Left lung (tissue), 10 donors: ENCODE measurements around the gene VWCE. TPM values are rescaled to one million over a fixed set of nuclear protein-coding genes. Genes with fewer than 3 reads are reported as not detected.
"Not testable (repeated sequence)": the region's sequence is repeated elsewhere in the genome, so short reads cannot be mapped to it uniquely, and the experiment has no call there.

Source experiments
- ATAC-seq: fragments of 200-7000 bp; cut with Tn5 transposase; one replicate; pipeline ENCODE4 v1.9.1; 2020; ENCODE audit warnings: moderate library complexity
- DNase-seq, 4 donors: peaks; one replicate each; pipeline ENCODE4 v3.0.0-alpha.2; 2013 to 2020
- H3K27ac ChIP-seq, 2 donors: fragments of 200-600 bp; sonication (generic) in 1 of 2; one replicate each; pipeline versions ENCODE4 v1.5.0 to v1.8.0; 2020 to 2021
- H3K27me3 ChIP-seq, 2 donors: fragments of 200-600 bp; sonication (generic) in 1 of 2; one replicate each; pipeline versions ENCODE4 v1.5.0 to v1.8.0; 2020 to 2021
- H3K36me3 ChIP-seq, 2 donors: fragments of 200-600 bp; sonication (generic) in 1 of 2; one replicate each; pipeline versions ENCODE4 v1.5.0 to v1.8.0; 2020 to 2021
- H3K4me1 ChIP-seq, 2 donors: fragments of 200-600 bp; one replicate each; pipeline ENCODE4 v1.8.0; 2021
- H3K4me3 ChIP-seq, 2 donors: fragments of 200-600 bp; sonication (generic) in 1 of 2; one replicate each; pipeline versions ENCODE4 v1.5.0 to v1.8.0; 2020 to 2021; ENCODE audit warnings: mild to moderate bottlenecking in 1 of 2
- H3K9me3 ChIP-seq, 2 donors: fragments of 200-600 bp; sonication (generic) in 1 of 2; one replicate each; pipeline versions ENCODE4 v1.5.0 to v1.8.0; 2020 to 2021
- intact Hi-C, 2 donors: fragments of 100-400 bp; cut with DNase I; formaldehyde crosslinking; loops; one replicate each; pipeline versions ENCODE4 v1.11.2 to v1.14.2; 2022
- polyA plus RNA-seq, 6 donors: library from polyadenylated mRNA; unstranded; fragments of 120-200 nt; gene quantifications; one replicate each; pipeline ENCODE4 v1.2.1, GENCODE V29; 2013; ENCODE audit not compliant: insufficient read length in 6 of 6
- total RNA-seq, 2 donors: library from RNA; stranded (reverse); fragmentation: NEBNext Ultra II Directional; extraction: Animal tissue kit (Norgen Biotek cat#: 25700); gene quantifications; one replicate each; pipeline ENCODE4 v1.2.1, GENCODE V29; 2021
- donor health status: DM: no; HTN: yes; CAD: no.
- donor health status: DM: no; HTN: no; CAD: no.

The VWCE gene
- total and polyA plus RNA-seq, 8 donors: 0.55 to 3.6 (median 1.8) TPM

DNA sequence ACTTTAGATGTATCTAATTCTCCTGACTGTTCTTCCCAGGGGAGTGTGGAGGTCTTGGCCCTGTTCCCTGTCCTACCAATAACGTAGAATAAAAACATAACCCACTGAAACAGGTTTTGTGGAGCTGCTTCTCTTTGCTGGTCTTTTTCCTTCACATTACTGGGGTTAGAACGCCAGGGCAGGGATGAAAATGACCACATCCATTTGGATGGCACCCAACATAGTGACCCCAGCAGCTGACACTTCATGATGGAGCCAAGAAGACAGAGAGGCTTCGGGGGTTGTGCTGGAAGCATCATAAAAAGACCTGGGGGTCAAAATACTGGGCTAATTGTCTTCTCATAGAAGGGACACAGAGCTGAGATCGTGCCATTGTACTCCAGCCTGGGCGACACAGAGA lies 63.5 kb downstream of the VWCE start:
- H3K27ac ChIP-seq, H3K36me3 ChIP-seq, ATAC-seq, H3K9me3 ChIP-seq, H3K4me3 ChIP-seq, H3K27me3 ChIP-seq, DNase-seq, intact Hi-C loops, H3K4me1 ChIP-seq: not testable (repeated sequence)

GRCh38 chr11:61231033-61231432 lies 64.1 kb downstream of the VWCE start:
- H3K9me3 ChIP-seq, ATAC-seq, H3K4me1 ChIP-seq, H3K27ac ChIP-seq, H3K36me3 ChIP-seq, DNase-seq, H3K27me3 ChIP-seq, intact Hi-C loops, H3K4me3 ChIP-seq: not testable (repeated sequence)

DNA sequence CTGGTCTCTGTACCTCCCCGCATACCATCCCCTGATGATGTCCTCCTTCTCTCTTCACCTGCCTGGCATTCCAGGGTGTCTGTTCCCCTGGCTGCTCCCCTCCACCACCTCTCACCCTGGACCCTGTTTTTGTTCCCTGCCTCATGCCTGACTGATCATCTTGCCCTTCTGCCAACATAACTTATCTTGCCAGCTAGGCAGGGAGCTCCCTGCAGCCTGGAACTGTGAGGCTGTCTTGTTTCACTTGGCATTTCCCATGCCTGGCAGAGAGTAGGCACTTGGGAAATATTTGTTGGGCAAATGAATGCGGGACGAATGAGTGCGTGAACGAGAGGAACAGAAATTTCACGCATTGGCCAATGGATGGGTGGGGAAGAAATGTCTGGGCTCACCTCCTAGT lies 65.7 kb downstream of the VWCE start:
- H3K4me3 ChIP-seq, DNase-seq, H3K27me3 ChIP-seq, H3K9me3 ChIP-seq, H3K4me1 ChIP-seq, H3K27ac ChIP-seq, H3K36me3 ChIP-seq, intact Hi-C loops, ATAC-seq: not testable (repeated sequence)

GRCh38 chr11:61226457-61227137 lies 68.5 kb downstream of the VWCE start:
- ATAC-seq, intact Hi-C loops, H3K4me1 ChIP-seq: not testable (repeated sequence)

GRCh38 chr11:61222692-61223091 lies 72.4 kb downstream of the VWCE start:
- intact Hi-C loops: not testable (repeated sequence)
- ATAC-seq: peak; percentile 62

More at GRCh38 chr11:61226457-61227137, 68.5 kb downstream of the VWCE start:
- H3K4me3 ChIP-seq, H3K27ac ChIP-seq, H3K27me3 ChIP-seq, H3K9me3 ChIP-seq, H3K36me3 ChIP-seq, DNase-seq: not testable (repeated sequence)

DNA sequence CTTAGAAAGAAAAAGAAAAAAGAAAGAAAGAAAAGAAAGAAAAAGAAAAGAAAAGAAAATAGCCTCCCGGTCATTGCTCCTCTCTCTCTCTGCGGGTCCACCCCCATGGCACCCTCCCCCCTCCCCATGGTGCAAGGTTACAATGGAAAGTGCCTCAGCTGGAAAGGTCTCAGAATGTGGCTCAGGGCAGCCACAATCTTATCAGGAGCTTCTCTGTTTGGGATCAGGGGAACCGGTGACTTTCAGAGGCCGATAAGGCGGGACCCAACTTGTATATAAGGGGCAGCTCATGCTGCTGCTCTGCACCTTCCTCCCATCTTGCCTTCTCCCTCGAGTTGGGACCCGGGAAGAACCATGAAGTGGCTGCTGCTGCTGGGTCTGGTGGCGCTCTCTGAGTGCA lies 73.1 kb downstream of the VWCE start, which contains the start of gene PGA4:
TSS of gene PGA4 (plus strand) at position 301 of the 400 bp plus-strand sequence. CDS start at position 355, 54 bp downstream.
- H3K27ac ChIP-seq, ATAC-seq, H3K9me3 ChIP-seq, intact Hi-C loops, H3K4me3 ChIP-seq, H3K27me3 ChIP-seq, DNase-seq, H3K36me3 ChIP-seq, H3K4me1 ChIP-seq: not testable (repeated sequence)

More at GRCh38 chr11:61222692-61223091, 72.4 kb downstream of the VWCE start:
- not testable (repeated sequence) for H3K4me1 ChIP-seq, H3K27me3 ChIP-seq, H3K36me3 ChIP-seq, DNase-seq, H3K27ac ChIP-seq, H3K9me3 ChIP-seq, H3K4me3 ChIP-seq

DNA sequence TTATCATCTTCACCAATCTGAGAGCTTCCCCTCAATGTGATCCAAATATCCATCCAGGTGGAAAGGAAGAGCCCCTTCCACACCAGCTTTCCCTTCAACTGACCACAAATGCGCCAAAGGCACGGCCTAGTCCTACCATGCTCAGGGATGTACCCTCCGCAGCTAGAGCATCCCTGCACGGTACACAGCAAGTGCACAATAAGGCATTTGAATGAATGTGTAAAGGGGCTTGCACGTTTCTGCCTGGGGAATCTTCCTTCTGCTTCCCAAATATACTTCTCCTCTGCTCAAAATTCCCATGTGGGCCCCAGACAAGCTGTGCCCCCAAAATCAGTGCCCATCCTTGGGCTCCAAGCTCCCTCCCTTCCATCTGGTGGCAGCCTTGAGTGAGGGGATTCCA lies 76.1 kb downstream of the VWCE start:
- H3K4me3 ChIP-seq, H3K36me3 ChIP-seq, H3K4me1 ChIP-seq, ATAC-seq, H3K9me3 ChIP-seq, H3K27me3 ChIP-seq, H3K27ac ChIP-seq, intact Hi-C loops: not testable (repeated sequence)
- peak in 1 of 4 donors; percentile 55 for DNase-seq

GRCh38 chr11:61218306-61218705 lies 76.8 kb downstream of the VWCE start:
- ATAC-seq, intact Hi-C loops: not testable (repeated sequence)

DNA sequence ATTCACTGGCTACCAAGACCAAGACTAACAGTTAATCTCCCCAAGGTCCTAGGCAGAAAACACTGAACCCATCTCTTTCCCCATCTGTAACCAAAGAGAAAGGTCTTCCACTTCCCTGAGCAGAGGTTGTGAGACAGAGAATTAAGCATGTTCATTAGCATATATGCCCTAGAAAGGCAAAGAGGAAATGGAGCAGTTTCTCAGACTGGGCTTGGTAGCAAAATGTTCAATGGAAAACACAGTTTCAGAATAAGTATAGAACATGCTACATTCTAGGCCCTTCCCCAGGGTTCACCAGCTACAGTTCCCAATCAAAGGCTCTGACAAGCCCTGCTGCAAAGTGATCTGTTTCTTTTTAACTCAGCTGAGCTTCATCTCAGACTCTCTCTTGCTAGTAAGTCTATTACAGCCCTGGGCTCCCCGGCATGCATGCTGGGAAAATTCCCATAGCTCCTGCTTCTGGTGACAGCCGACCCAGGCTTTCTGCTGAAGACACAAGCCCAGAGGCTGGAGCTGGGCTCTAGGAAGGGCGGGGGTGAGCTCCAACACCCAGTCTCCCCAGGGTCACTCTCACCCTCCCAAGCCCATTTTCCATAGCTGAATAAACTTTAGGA lies 81.3 kb downstream of the VWCE start:
- intact Hi-C loops, H3K4me3 ChIP-seq, H3K4me1 ChIP-seq, H3K27ac ChIP-seq, ATAC-seq, DNase-seq, H3K36me3 ChIP-seq, H3K27me3 ChIP-seq, H3K9me3 ChIP-seq: not testable (repeated sequence)

More at GRCh38 chr11:61218306-61218705, 76.8 kb downstream of the VWCE start:
- not testable (repeated sequence) for H3K4me3 ChIP-seq, DNase-seq, H3K36me3 ChIP-seq, H3K27ac ChIP-seq, H3K4me1 ChIP-seq, H3K9me3 ChIP-seq, H3K27me3 ChIP-seq

DNA sequence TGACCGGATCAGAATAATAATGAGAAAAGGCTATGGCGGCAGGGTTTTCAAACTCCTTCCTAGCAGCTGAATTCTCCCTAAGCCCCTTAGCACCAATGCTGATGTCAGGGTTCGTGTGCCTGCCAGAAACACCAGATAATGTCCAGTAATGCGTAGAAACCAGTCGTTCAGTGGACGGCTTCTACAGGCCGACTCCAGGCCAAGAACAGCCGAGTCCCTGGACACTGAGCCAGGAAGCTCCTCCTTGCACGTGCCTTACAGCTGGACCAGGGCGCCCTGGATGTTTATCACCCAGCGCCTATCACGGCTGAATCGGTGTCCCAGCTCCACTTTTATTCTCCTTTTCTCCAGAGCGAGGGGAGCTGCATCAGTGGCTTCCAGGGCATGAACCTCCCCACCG lies 82.9 kb downstream of the VWCE start:
- DNase-seq, H3K9me3 ChIP-seq, H3K36me3 ChIP-seq, H3K4me1 ChIP-seq, intact Hi-C loops, ATAC-seq, H3K4me3 ChIP-seq, H3K27ac ChIP-seq, H3K27me3 ChIP-seq: not testable (repeated sequence)

GRCh38 chr11:61211327-61211952 lies 83.7 kb downstream of the VWCE start:
- DNase-seq, H3K27ac ChIP-seq, H3K4me3 ChIP-seq, H3K9me3 ChIP-seq, ATAC-seq, intact Hi-C loops, H3K27me3 ChIP-seq, H3K36me3 ChIP-seq, H3K4me1 ChIP-seq: not testable (repeated sequence)

GRCh38 chr11:61210629-61211028 lies 84.5 kb downstream of the VWCE start:
- H3K9me3 ChIP-seq, H3K36me3 ChIP-seq, H3K4me3 ChIP-seq, ATAC-seq, intact Hi-C loops, H3K27ac ChIP-seq, H3K4me1 ChIP-seq, DNase-seq, H3K27me3 ChIP-seq: not testable (repeated sequence)
